Astrocyte (in vitro differentiated cells and primary cell): ENCODE measurements around the gene DNAAF8. TPM values are rescaled to one million over a fixed set of nuclear protein-coding genes. Genes with fewer than 3 reads are reported as not detected.

Experiments used
- DNase-seq: peaks from one replicate; pipeline ENCODE4 v3.0.0-alpha.2; 2010; ENCODE audit warnings: low read depth
- FAIRE-seq: peaks from 2 replicates; lab custom pipeline; 2011; peaks lifted over from hg19 to GRCh38; lab: Jason Lieb, UNC
- H2AFZ ChIP-seq: 2 replicates; pipeline ENCODE4 v1.6.0; 2012; ENCODE audit warnings: low read depth, low read length, inconsistent platforms
- H3K27ac ChIP-seq: 2 replicates; pipeline ENCODE4 v1.5.1; 2011; ENCODE audit warnings: low read depth, low read length, inconsistent platforms
- H3K27me3 ChIP-seq: 2 replicates; pipeline ENCODE4 v1.6.0; 2011; ENCODE audit warnings: low read length, inconsistent platforms; ENCODE audit not compliant: insufficient read depth
- H3K36me3 ChIP-seq: 2 replicates; pipeline ENCODE4 v1.5.1; 2011; ENCODE audit warnings: low read length, inconsistent platforms; ENCODE audit not compliant: insufficient read depth
- H3K4me1 ChIP-seq: 2 replicates; pipeline ENCODE4 v1.5.1; 2011; ENCODE audit warnings: low read length, inconsistent platforms; ENCODE audit not compliant: insufficient read depth
- H3K4me2 ChIP-seq: 2 replicates; pipeline ENCODE4 v1.6.0; 2012; ENCODE audit warnings: low read length, inconsistent platforms
- H3K4me3 ChIP-seq: 2 replicates; pipeline ENCODE4 v1.5.1; 2011; ENCODE audit warnings: low read depth, mild to moderate bottlenecking, low read length, inconsistent platforms; ENCODE audit not compliant: insufficient read depth
- H3K79me2 ChIP-seq: 2 replicates; pipeline ENCODE4 v1.6.0; 2012; ENCODE audit warnings: mild to moderate bottlenecking, low read length, inconsistent platforms; ENCODE audit not compliant: insufficient read depth
- H3K9ac ChIP-seq: 2 replicates; pipeline ENCODE4 v1.6.0; 2012; ENCODE audit warnings: mild to moderate bottlenecking, low read length, inconsistent platforms
- H3K9me3 ChIP-seq: 2 replicates; pipeline ENCODE4 v1.5.1; 2012; ENCODE audit warnings: low read depth, mild to moderate bottlenecking, low read length, inconsistent platforms; ENCODE audit not compliant: insufficient read depth
- H4K20me1 ChIP-seq: 2 replicates; pipeline ENCODE4 v1.6.0; 2012; ENCODE audit warnings: low read length, inconsistent platforms; ENCODE audit not compliant: insufficient read depth
- H3K27ac Mint-ChIP-seq: one replicate; pipeline ENCODE4 v1.8.0; 2021; ENCODE audit warnings: mild to moderate bottlenecking, mixed read lengths; ENCODE audit not compliant: unreplicated experiment
- H3K27me3 Mint-ChIP-seq: one replicate; pipeline ENCODE4 v1.8.0; 2021; ENCODE audit warnings: low read depth, mixed read lengths; ENCODE audit not compliant: unreplicated experiment
- H3K36me3 Mint-ChIP-seq: one replicate; pipeline ENCODE4 v1.8.0; 2021; ENCODE audit warnings: low read depth, mixed read lengths; ENCODE audit not compliant: unreplicated experiment
- H3K4me1 Mint-ChIP-seq: one replicate; pipeline ENCODE4 v1.8.0; 2021; ENCODE audit warnings: low read depth, mixed read lengths; ENCODE audit not compliant: unreplicated experiment
- H3K4me3 Mint-ChIP-seq: one replicate; pipeline ENCODE4 v1.8.0; 2021; ENCODE audit warnings: mild to moderate bottlenecking, moderate library complexity, mixed read lengths; ENCODE audit not compliant: unreplicated experiment
- H3K9me3 Mint-ChIP-seq: one replicate; pipeline ENCODE4 v1.8.0; 2021; ENCODE audit warnings: mild to moderate bottlenecking, mixed read lengths; ENCODE audit not compliant: unreplicated experiment
- CTCF ChIP-seq: IDR thresholded peaks from 2 replicates; pipeline ENCODE4 v1.5.1; 2011; ENCODE audit warnings: low read depth, mild to moderate bottlenecking, inconsistent platforms, low read length, moderate library complexity; ENCODE audit not compliant: insufficient read depth
- EZH2 ChIP-seq: IDR thresholded peaks from 2 replicates; pipeline ENCODE4 v1.6.1; 2012; ENCODE audit warnings: mild to moderate bottlenecking, low read length, inconsistent platforms; ENCODE audit not compliant: insufficient read depth
- total RNA-seq: library from RNA; stranded (reverse); gene quantifications from 2 replicates; pipeline ENCODE4 v1.2.1, GENCODE V29; 2021

The DNAAF8 gene
- total RNA-seq, 1 donor from 2014 or later = 2.7 TPM

- Histone ChIP-seq H2AFZ (no peak overlapping the region), H3K27ac (no peak overlapping the region), H3K27me3 (no peaks in the 10 kb centered on the region), H3K4me2 (no peak overlapping the region), H4K20me1 (peaks cover 14% of the 10 kb centered on the region), H3K9ac (no peak overlapping the region), H3K79me2 (peaks cover 5% of the 10 kb centered on the region), H3K4me1 (no peaks in the 10 kb centered on the region), H3K36me3 (peaks cover 14% of the 10 kb centered on the region), H3K9me3 (no peaks in the 10 kb centered on the region), H3K4me3 (no peak overlapping the region)
- Mint-ChIP-seq H3K4me1 (no peaks in the 10 kb centered on the region), H3K27me3 (no peaks in the 10 kb centered on the region), H3K36me3 (peaks cover 13% of the 10 kb centered on the region), H3K4me3 (no peak overlapping the region), H3K27ac (no peak overlapping the region), H3K9me3 (peaks cover 2% of the 10 kb centered on the region)
- TF ChIP-seq EZH2 = no peak
- TF ChIP-seq CTCF = no peak
- no peak for FAIRE-seq
- DNase-seq = no peak
These were observed 18.2 kb downstream of the DNAAF8 start for GRCh38 chr16:4752351-4753100.

- Mint-ChIP-seq H3K4me1 (no peaks in the 10 kb centered on the region), H3K27me3 (no peaks in the 10 kb centered on the region), H3K36me3 (peaks cover 13% of the 10 kb centered on the region), H3K4me3 (no peak overlapping the region), H3K27ac (no peak overlapping the region), H3K9me3 (peaks cover 2% of the 10 kb centered on the region)
- Histone ChIP-seq H3K36me3 (peaks cover 16% of the 10 kb centered on the region), H3K4me3 (no peak overlapping the region), H3K9me3 (no peaks in the 10 kb centered on the region), H3K27me3 (no peaks in the 10 kb centered on the region), H3K9ac (no peak overlapping the region), H3K4me1 (no peaks in the 10 kb centered on the region), H4K20me1 (peaks cover 16% of the 10 kb centered on the region), H3K4me2 (no peak overlapping the region), H3K27ac (no peak overlapping the region), H3K79me2 (peaks cover 5% of the 10 kb centered on the region), H2AFZ (no peak overlapping the region)
- no peak for DNase-seq
- TF ChIP-seq EZH2 (no peak), CTCF (no peak)
- no peak for FAIRE-seq
These were observed 18.9 kb downstream of the DNAAF8 start for GRCh38 chr16:4753227-4753626.

GRCh38 chr16:4754865-4755264 is 20.5 kb downstream of the DNAAF8 start:
- Histone ChIP-seq H3K27ac (no peak overlapping the region), H3K36me3 (peaks cover 20% of the 10 kb centered on the region), H3K27me3 (no peaks in the 10 kb centered on the region), H3K9me3 (no peaks in the 10 kb centered on the region), H2AFZ (no peak overlapping the region), H3K9ac (no peak overlapping the region), H4K20me1 (peaks cover 22% of the 10 kb centered on the region), H3K4me1 (no peaks in the 10 kb centered on the region), H3K79me2 (peaks cover 5% of the 10 kb centered on the region), H3K4me2 (no peak overlapping the region), H3K4me3 (no peak overlapping the region)
- H3K9me3 Mint-ChIP-seq = peaks cover 2% of the 10 kb centered on the region
- peaks cover 25% of the 10 kb centered on the region for H3K36me3 Mint-ChIP-seq
- H3K27me3 Mint-ChIP-seq = no peaks in the 10 kb centered on the region
- TF ChIP-seq EZH2 = no peak
- no peak for TF ChIP-seq CTCF
- FAIRE-seq (no peak), DNase-seq (no peak)
- H3K4me3 Mint-ChIP-seq = no peak overlapping the region
- no peaks in the 10 kb centered on the region for H3K4me1 Mint-ChIP-seq
- no peak overlapping the region for H3K27ac Mint-ChIP-seq
